ENCODE data around the gene CCDC85B. TPM values are rescaled to one million over a fixed set of nuclear protein-coding genes. Genes with fewer than 3 reads are reported as not detected.

Gene CCDC85B
- total and polyA plus RNA-seq, 2 of the 13 experiments (the other 11 are each of a cell fraction or from before 2014, with no cell fraction given) = 8.2 to 19.5 TPM

GRCh38 chr11:65918211-65919140 is 28.0 kb downstream of the CCDC85B start, which contains the start of gene C11orf68 (continued):
- TF ChIP-seq ZNF414 (CRISPR knock-in tag; IDR thresholded peaks at IDR 0.05) (no peak), ARNTL (CRISPR knock-in tag; IDR thresholded peaks at IDR 0.05) (no peak), FOSL1 (CRISPR knock-in tag; IDR thresholded peaks at IDR 0.05; ENCODE audit: borderline replicate concordance) (no peak), ZNF850 (CRISPR knock-in tag; conservative IDR thresholded peaks at IDR 0.05) (no peak), ZNF768 (CRISPR knock-in tag; IDR thresholded peaks at IDR 0.05) (0 out of 2 replicates have a peak, but pooled peaks have one; percentile 21), SMAD3 (CRISPR knock-in tag; IDR thresholded peaks at IDR 0.05) (no peak), HDAC6 (IDR thresholded peaks at IDR 0.05; ENCODE audit: low read depth, low read length) (no peak), ZMYM2 (CRISPR knock-in tag; IDR thresholded peaks at IDR 0.05) (no peak), RFXAP (CRISPR knock-in tag; IDR thresholded peaks at IDR 0.05; ENCODE audit: borderline replicate concordance) (no peak), SMYD3 (CRISPR knock-in tag; IDR thresholded peaks at IDR 0.05) (no peak), ZNF280B (CRISPR knock-in tag; IDR thresholded peaks at IDR 0.05; ENCODE audit: borderline replicate concordance) (no peak), SOX5 (CRISPR knock-in tag; IDR thresholded peaks at IDR 0.05; ENCODE audit: borderline replicate concordance) (no peak), HNF1A (IDR thresholded peaks at IDR 0.05; ENCODE audit: low read depth) (no peak), HNF1A (CRISPR knock-in tag; IDR thresholded peaks at IDR 0.05; ENCODE audit: borderline replicate concordance) (no peak)

Data from HepG2 (cell line).